Immature natural killer cell (primary cell): ENCODE results near the gene ARHGAP22. TPM values are rescaled to one million over a fixed set of nuclear protein-coding genes. Genes with fewer than 3 reads are reported as not detected.

ENCODE experiments used
- DNase-seq, 3 donors: peaks; one replicate each; pipeline ENCODE4 v3.0.0; 2022; ENCODE audit warnings: mixed read lengths in 1 of 3
- H3K27ac Mint-ChIP-seq, 6 donors: one replicate each; pipeline ENCODE4 v1.8.0; 2020; ENCODE audit warnings: mixed read lengths in 6 of 6, mild to moderate bottlenecking in 5 of 6, inconsistent platforms in 4 of 6, moderate library complexity in 3 of 6
- H3K27me3 Mint-ChIP-seq, 3 donors: one replicate each; pipeline ENCODE4 v1.8.0; 2020 to 2021; ENCODE audit warnings: low read depth in 3 of 3, mild to moderate bottlenecking in 3 of 3, mixed read lengths in 3 of 3, moderate library complexity in 3 of 3, inconsistent platforms in 1 of 3
- H3K36me3 Mint-ChIP-seq, 3 donors: one replicate each; pipeline ENCODE4 v1.8.0; 2020; ENCODE audit warnings: mixed read lengths in 3 of 3, inconsistent platforms in 2 of 3, mild to moderate bottlenecking in 2 of 3
- H3K4me1 Mint-ChIP-seq, 2 donors: one replicate each; pipeline ENCODE4 v1.8.0; 2020; ENCODE audit warnings: inconsistent platforms in 2 of 2, mild to moderate bottlenecking in 2 of 2, mixed read lengths in 2 of 2, moderate library complexity in 1 of 2
- H3K4me3 Mint-ChIP-seq, 5 donors: one replicate each; pipeline ENCODE4 v1.8.0; 2020; ENCODE audit warnings: mild to moderate bottlenecking in 5 of 5, mixed read lengths in 5 of 5, inconsistent platforms in 3 of 5, moderate library complexity in 3 of 5
- H3K9me3 Mint-ChIP-seq, 6 donors: one replicate each; pipeline ENCODE4 v1.8.0; 2020; ENCODE audit warnings: mild to moderate bottlenecking in 6 of 6, mixed read lengths in 6 of 6, inconsistent platforms in 4 of 6, moderate library complexity in 3 of 6
- polyA plus RNA-seq, 3 donors: library from polyadenylated mRNA; unstranded; fragments of 300-500 nt; fragmentation: Illumina TruSeq; gene quantifications; one replicate each; pipeline ENCODE4 v1.2.3, GENCODE V29; 2021

The ARHGAP22 gene
- polyA plus RNA-seq, 3 donors from 2014 or later = not detected

DNA sequence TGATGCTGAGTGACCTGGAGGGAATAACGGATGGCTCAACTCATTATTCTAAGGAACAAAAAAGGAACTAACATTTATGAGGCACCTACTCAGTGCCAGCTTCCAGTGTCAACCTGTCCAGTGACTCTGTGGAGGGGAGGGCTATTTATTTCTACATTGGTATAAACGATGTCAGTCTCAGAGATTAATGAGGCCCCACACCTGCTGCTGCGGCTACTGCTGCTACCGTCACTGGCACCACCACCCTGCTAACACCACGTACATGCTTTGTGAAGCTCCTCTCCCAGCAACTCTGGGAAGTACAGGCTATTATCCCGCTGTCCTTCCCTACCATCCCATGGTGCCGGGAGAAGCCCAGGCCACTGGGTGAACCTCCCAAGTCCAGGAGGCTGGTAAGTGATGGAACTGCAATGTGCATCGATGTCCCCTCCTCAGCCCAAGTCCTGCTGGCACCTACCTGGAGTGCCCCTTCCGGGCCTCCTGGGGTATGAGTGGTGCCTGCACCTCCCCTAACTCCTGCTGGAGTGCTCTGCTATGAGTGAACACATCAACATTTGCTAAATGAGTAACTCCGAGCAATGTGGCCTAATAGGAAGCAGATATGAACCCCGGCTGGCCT, 101.5 kb downstream of the ARHGAP22 start:
- Mint-ChIP-seq H3K36me3 (no peaks in the 10 kb centered on the region), H3K4me1 (no peaks in the 10 kb centered on the region), H3K27ac (no peak overlapping the region), H3K4me3 (no peak overlapping the region), H3K9me3 (no peaks in the 10 kb centered on the region), H3K27me3 (peaks cover 2 to 4% (median 2%) of the 10 kb centered on the region in 3 donors)
- no peak for DNase-seq

DNA sequence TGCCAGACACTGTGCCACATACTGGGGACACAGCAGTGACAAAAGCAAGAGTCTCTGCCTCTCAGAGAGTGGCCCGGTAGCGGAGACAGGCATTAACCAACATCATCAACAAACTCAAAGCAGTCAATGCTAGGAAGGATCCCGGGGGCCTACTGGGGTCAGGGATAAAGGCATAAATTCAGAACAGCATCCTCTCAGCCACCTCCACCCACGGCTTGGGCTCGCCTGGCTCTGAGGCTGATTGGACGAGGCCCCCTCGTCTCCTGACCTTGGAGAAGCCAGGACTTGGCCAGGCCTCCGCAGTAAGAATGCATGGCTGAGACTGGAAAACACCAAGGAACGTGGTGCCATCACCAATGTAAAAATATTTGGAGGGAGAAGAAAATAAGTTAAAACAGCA, 102.1 kb downstream of the ARHGAP22 start:
- peaks cover 2 to 4% (median 2%) of the 10 kb centered on the region in 3 donors for H3K27me3 Mint-ChIP-seq
- H3K4me3 Mint-ChIP-seq = no peak overlapping the region
- DNase-seq = no peak
- no peak overlapping the region for H3K27ac Mint-ChIP-seq
- no peaks in the 10 kb centered on the region for H3K36me3 Mint-ChIP-seq
- H3K9me3 Mint-ChIP-seq = no peaks in the 10 kb centered on the region
- no peaks in the 10 kb centered on the region for H3K4me1 Mint-ChIP-seq

DNA sequence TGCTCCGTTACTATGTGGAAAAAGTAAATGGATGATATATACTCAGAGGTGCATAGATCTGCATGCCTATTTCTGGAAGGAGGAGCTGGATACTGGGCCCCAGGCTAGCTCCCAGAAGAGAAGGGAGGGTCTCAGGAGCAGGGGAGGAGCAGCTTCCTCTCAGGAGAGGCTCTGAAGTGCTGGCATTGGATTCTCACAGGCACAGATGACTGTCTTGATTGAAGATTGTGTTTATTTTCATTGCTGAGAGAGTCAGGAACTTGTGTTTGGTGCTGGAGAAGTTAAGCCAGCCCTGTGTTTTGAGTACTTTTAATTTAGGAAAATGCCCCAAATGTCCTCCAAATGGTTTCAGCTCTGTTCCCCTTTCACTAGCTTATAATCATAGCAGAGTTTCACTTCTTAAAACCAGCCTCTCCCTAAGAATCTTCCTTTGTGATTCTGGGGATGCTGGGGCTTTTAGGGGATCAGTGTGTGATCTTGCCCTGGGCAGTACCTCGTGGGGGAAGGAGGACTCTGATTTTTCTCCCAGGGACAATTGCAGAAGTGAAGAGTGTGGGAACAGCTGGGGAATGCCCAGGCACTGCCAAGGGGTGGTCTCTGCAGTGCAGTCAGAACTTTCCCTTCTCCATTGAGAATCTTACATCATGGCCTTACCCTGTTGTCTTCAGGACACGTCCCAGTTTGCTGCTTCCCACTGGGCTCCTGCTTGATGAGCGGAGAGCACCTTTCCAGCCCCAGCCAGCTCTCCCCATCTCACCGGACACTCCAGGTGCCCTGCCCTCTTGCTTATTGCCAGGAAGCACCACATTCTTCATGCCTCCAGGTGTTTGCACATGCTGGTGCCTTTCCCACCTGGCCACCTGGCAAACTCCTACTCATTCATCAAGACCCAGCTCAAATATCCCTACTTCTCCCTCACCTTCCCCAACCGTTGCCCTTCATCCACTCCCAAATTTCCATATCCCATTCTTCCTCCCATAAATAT, 102.8 kb downstream of the ARHGAP22 start:
- no peaks in the 10 kb centered on the region for H3K36me3 Mint-ChIP-seq
- DNase-seq = no peak
- no peaks in the 10 kb centered on the region for H3K4me1 Mint-ChIP-seq
- no peaks in the 10 kb centered on the region for H3K9me3 Mint-ChIP-seq
- H3K27ac Mint-ChIP-seq = no peak overlapping the region
- no peak overlapping the region for H3K4me3 Mint-ChIP-seq
- H3K27me3 Mint-ChIP-seq = peaks cover 2 to 4% (median 2%) of the 10 kb centered on the region in 3 donors

DNA sequence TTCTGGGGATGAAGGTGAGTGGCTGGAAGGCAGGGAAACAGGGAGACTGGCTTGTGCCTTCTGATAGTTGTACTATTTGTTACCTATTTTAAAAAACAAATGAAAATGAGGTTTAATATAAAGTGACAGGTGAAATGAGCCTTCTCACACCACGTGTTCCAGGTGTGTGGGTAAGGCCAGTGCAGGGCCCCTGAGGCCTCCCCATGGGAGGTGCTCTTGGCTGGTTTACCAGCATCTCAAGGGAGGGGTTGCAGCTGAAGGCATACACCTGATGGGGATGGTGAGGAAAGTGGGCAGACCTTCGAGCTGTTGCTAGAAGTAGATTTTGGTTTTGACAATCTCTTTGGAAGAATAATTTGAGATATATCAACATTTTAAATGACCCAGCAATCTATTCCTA, 103.6 kb downstream of the ARHGAP22 start:
- Mint-ChIP-seq H3K36me3 (no peaks in the 10 kb centered on the region), H3K27ac (no peak overlapping the region), H3K27me3 (peaks cover 2 to 7% (median 4%) of the 10 kb centered on the region in 3 donors), H3K9me3 (no peaks in the 10 kb centered on the region), H3K4me1 (no peaks in the 10 kb centered on the region), H3K4me3 (no peak overlapping the region)
- DNase-seq = no peak

DNA sequence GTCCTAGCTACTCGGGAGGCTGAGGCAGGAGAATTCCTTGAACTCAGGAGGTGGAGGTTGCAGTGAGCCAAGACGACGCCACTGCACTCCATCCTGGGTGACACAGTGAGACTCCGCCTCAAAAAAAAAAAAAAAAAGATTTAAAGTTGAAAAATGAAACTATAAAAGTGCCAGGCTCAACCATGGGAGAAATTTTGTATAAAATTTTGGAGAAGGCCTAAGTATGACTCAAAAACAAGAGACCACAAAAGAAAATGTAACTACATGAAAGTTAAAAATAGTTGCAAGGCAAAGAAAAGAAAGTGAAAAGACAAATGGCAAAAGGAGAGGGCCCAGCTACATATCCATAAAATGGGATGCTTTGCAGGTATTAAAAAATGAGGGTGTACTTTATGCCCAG, 104.1 kb downstream of the ARHGAP22 start:
- Mint-ChIP-seq H3K27ac (no peak overlapping the region), H3K9me3 (no peaks in the 10 kb centered on the region), H3K27me3 (peaks cover 2 to 6% (median 4%) of the 10 kb centered on the region in 3 donors), H3K36me3 (no peaks in the 10 kb centered on the region), H3K4me3 (no peak overlapping the region), H3K4me1 (no peaks in the 10 kb centered on the region)
- DNase-seq = no peak

DNA sequence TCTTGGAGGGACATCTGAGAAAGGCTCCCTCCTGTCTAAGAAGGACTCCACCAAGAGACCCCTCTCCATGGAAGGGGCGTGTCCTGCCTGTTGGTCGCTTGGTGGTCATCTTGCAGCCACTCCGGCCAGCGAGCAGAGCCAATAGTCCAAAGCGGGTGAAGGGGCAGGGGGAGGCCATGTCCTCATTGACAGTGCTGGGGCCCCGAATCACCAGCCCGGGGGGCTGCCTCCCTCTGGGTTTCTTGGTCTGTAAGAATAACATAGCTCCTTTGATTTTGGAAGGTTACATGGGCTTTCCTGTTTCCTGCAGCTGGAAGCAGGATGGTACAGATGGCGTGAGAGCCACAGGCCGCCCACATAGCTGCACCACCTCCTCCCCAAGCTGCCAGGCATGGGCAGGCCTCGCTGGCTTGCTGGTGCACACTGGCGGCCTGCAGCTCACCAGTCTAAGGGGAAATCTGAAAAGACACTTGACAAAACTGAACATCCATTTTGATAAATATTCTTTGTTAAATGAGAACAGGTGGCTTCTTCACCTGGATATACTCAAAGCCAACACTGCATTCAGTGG, 105.8 kb downstream of the ARHGAP22 start:
- DNase-seq = no peak
- Mint-ChIP-seq H3K27ac (no peak overlapping the region), H3K9me3 (no peaks in the 10 kb centered on the region), H3K4me3 (no peak overlapping the region), H3K27me3 (peaks cover 3 to 13% (median 4%) of the 10 kb centered on the region in 3 donors), H3K36me3 (no peaks in the 10 kb centered on the region), H3K4me1 (peaks cover 9 to 10% of the 10 kb centered on the region in 2 donors)

DNA sequence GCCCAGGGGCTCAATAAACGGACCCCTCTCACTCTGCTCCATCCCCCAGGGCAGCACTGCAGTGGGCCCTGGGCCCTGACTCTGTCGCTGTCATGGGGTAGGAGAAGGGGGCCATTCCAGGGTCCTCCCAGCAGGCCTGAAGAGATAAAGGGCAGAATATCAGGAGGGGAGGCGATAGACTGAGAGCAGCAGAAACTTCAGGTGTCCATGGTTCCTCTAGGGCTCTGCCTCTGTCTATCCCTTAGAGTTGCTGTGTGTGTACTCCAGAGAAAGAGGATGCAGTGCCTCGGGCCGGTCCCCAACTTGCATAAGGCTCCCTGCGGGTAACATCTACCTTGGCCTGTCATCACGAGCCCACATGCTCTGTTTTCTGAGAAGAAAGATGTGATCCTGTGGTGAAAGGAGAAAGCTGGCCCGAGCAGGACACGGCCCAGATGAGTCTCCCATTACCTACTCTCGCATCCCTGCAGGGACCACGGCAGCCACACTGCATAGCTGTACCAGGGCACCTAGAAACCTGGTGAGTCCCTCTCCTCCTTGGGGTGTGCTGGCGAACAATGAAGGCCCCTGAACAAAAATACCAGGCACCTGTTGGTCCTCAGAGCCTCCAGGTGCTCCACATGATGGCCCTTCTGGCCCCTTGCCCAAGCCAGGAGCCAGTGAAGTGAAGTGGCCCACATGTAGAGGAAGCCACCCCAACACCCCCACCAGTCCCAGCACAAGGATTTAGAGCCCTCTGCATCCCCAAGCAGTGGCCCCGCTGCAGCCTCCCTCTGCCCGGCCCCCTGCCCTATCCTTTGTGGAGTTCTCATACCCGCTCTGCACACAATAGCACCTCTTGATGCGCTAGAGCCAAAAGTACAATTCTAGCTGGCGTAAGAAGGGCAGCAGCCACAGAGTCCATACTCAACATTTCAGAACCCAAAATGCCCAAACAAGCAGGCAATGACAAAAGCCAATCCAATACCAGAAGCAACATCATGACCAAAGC, 106.8 kb downstream of the ARHGAP22 start:
- no peaks in the 10 kb centered on the region for H3K36me3 Mint-ChIP-seq
- no peak overlapping the region for H3K4me3 Mint-ChIP-seq
- DNase-seq = no peak
- H3K9me3 Mint-ChIP-seq = no peaks in the 10 kb centered on the region
- H3K27me3 Mint-ChIP-seq = peaks cover 3 to 13% (median 4%) of the 10 kb centered on the region in 3 donors
- H3K27ac Mint-ChIP-seq = no peak overlapping the region
- peaks cover 18 to 19% of the 10 kb centered on the region in 2 donors for H3K4me1 Mint-ChIP-seq

DNA sequence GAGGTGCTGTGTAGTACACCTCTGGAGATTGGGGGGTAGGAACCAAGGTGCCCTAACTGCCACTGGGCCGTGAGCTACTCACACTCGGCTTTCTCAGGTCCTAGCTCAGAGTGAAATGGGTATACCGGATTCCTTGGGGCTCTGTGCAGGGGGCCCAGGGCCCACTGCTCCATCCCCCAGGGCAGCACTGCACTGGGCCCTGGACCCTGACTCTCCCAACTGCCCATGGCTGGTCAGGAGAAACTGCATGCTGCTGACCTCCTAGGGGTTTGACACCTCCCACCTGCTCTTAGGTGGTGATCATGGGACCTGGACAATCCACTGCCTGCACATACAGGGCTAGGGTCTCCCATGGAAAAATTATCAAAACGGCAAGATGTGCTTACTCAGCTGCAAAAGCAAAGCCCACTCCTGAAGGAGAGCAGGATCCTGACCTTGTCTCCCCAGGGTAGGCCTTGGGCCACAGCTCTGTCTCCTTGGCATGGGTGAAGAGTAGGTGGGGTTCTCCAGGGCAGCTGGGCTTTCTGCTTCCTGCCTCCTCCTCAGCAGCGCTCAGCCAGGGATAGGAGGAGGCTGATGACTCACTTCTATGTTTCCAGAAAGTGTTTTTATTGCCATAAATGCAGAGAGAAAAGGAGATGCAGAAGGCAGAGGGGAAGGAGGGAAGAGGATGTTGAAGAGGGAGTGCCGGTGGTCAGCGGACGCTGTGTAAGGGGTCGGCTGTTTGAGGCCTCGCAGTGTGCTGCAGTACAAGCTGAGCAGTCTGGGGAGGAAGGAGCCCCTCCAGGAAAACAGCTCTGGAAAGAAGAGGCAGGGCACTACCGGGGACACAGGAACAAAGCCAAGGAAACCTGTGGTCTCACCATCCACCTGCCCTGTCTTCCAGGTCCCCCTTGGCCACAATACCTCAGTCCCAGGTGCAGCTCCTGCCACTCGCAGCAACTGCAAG, 107.8 kb downstream of the ARHGAP22 start:
- H3K27ac Mint-ChIP-seq = no peak overlapping the region
- H3K36me3 Mint-ChIP-seq = no peaks in the 10 kb centered on the region
- no peaks in the 10 kb centered on the region for H3K9me3 Mint-ChIP-seq
- H3K27me3 Mint-ChIP-seq = peaks cover under 1 to 13% (median 3%) of the 10 kb centered on the region in 3 donors
- no peak for DNase-seq
- peaks cover 19 to 20% of the 10 kb centered on the region in 2 donors for H3K4me1 Mint-ChIP-seq
- no peak overlapping the region for H3K4me3 Mint-ChIP-seq

DNA sequence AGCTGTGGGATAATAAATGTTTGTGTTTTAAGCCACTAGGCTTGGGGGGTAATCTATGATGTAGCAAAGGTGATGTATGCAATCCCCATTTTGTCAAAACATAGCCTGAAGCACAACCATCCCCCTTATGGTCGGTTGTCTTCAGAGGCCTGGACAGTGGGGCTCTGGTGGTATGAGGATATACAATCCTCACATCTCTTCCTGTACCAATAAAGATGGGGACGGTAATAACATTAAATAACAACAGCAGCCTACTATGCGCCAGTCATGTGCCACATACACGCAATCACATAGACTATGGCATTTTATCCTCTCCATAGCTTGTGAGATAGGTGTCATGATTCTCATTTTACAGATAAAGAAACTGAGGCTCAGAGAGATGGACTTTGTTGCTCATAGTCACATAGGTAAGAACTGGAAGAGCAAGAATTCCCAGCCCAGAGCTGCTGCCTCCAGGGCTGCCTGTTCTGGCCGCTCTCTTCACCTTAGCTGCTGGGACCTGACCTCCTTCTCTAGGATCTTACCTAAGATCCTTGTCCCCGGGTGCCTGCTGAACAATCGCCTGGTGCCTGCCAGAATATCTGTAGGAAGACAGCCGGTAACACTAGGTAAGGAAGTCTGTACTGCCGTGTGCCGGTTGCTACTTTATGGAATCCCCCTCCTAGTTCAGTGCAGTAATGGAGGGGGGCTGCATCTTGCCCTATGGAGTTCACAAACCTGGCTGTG, 108.6 kb downstream of the ARHGAP22 start:
- no peak overlapping the region for H3K27ac Mint-ChIP-seq
- no peak overlapping the region for H3K4me3 Mint-ChIP-seq
- no peak for DNase-seq
- H3K27me3 Mint-ChIP-seq = peaks cover 0 to 13% (median 3%) of the 10 kb centered on the region in 3 donors
- H3K36me3 Mint-ChIP-seq = no peaks in the 10 kb centered on the region
- H3K9me3 Mint-ChIP-seq = no peaks in the 10 kb centered on the region
- H3K4me1 Mint-ChIP-seq = peaks cover 19 to 20% of the 10 kb centered on the region in 2 donors

DNA sequence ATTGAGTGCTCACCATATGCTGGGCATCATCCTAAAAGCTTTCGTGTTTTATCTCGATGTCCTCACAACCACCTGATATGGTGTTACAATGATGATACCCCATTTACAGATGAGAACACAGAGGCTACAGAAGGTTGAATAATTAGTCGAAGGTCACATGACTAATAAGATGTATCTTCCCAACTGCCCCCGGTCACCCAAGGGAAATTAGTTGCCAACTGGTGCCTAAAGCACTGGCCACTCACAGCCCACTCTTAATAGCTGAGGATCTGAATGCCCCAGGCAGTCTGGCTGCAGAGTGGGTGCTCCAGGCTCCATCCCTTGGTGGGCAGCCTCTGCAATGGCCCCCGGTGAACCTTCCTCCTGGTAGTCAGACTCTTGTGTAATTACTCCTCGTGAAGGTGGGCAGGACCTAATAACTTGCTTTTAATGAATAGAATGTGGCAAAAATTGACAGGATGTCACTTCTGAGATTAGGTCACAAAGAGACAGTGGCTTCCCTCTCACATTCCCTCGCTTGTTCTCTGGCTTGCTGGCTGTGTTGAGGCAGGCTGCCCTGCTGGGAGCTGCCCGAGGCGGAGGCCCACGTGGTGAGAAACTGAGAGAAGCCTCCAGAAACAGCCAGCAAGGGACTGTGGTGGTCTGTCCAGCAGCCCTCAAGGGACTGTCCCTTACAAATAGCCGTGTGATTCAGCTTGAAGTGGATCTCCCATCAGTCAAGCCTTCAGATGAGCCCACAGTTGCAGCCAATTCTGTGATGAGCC, 109.4 kb downstream of the ARHGAP22 start:
- Mint-ChIP-seq H3K4me3 (no peak overlapping the region), H3K9me3 (no peaks in the 10 kb centered on the region), H3K27me3 (peaks cover 0 to 13% (median 5%) of the 10 kb centered on the region in 3 donors), H3K4me1 (peaks cover 19 to 20% of the 10 kb centered on the region in 2 donors), H3K36me3 (no peaks in the 10 kb centered on the region), H3K27ac (no peak overlapping the region)
- no peak for DNase-seq

DNA sequence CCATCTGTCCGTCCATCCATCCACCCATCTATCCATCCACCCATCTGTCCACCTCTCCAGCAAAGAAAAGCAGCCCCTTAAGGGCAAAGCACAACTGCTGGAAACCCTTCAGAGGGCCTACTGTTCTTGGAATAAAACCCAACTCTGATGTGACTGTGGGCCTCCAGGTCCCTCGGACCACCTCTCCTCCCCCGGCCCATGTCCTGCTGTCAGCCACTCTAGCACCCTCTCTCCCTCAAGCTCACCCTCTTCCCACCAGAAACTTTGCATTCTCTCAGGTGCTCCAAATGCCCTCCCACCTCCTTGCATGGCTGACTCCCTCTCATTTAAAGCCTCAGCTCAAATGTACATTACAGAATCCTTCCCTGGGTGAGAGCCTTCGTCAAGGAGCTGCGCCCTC, 110.3 kb downstream of the ARHGAP22 start:
- Mint-ChIP-seq H3K4me1 (peaks cover 19 to 20% of the 10 kb centered on the region in 2 donors), H3K27me3 (peaks cover 0 to 13% (median 5%) of the 10 kb centered on the region in 3 donors), H3K36me3 (no peaks in the 10 kb centered on the region), H3K4me3 (no peak overlapping the region), H3K9me3 (no peaks in the 10 kb centered on the region), H3K27ac (no peak overlapping the region)
- DNase-seq = no peak
